ENCODE results near the gene SPI1.

Gene SPI1

GRCh38 chr11:47395223-47396048, 17.1 kb upstream of the SPI1 start:
- Histone ChIP-seq H3K9me3 (no peaks in the 10 kb centered on the region), H3K4me1 (peaks cover 0 to 12% (median 5%) of the 10 kb centered on the region in 4 donors), H3K27me3 (no peaks in the 10 kb centered on the region), H3K36me3 (no peaks in the 10 kb centered on the region), H3K4me3 (peak overlapping the region; percentile 13 to 22), H3K27ac (peak overlapping the region; percentile 22 to 48)
- DNase-seq = peak; percentile 16 to 67
- TF ChIP-seq CTCF (IDR thresholded peaks at IDR 0.05) = no peak
- intact Hi-C loops (cut with DNase I; ENCODE audit: low total_unique reads) = no loop called here

DNA sequence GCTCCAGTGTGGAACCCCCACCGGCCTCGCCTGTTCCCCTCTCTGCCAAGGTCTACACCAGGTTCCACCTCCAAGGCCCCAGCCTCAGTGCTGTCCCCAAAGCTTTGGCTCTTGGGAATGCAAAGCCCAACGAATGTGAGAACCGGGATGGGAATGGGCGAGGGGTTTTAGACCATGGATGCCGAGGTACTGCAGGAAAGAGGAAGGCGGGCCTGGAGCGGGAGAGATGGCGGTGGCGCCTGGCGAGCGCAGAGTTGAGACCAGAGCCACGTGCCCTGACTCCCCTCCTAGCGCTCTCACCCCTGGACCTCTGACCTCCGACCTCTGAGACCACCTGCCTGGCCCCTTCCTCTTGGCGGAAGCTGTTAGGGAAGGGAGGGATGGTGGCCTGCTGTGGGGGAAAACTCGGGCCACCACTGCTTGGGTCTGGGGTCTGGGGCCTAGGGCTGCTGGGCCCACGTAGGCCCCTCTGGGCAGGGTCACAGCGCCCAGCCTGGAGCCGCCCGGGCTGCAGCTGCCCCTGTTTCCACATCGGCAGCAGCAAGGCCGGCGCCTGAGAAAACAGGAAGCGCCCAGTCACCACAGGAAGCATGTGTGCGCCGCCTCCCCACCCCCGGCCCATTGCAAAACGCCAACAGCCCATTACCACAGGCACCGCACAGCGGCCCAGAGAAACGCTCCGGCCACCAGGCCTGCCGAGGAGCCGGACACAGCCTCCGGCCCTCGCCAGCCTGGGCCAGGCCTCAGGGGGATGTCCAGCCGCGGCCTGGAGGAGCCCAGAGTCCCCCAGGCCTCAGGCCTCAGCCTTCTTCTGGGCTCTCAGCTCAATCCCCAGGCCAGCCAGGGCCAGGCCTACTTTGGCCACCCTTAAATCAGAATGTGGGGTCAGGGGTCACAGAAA, 16.2 kb upstream of the SPI1 start:
- Histone ChIP-seq H3K4me3 (peak overlapping the region; percentile 13 to 22), H3K27me3 (no peaks in the 10 kb centered on the region), H3K9me3 (no peaks in the 10 kb centered on the region), H3K36me3 (no peaks in the 10 kb centered on the region), H3K27ac (peak overlapping the region; percentile 22 to 48), H3K4me1 (peaks cover 0 to 3% (median 1%) of the 10 kb centered on the region in 4 donors)
- no peak for TF ChIP-seq CTCF (IDR thresholded peaks at IDR 0.05)
- DNase-seq = peak in 1 of 2 donors; percentile 64
- intact Hi-C loops (cut with DNase I; ENCODE audit: low total_unique reads) = no loop called here

GRCh38 chr11:47394050-47394321, 15.6 kb upstream of the SPI1 start:
- Histone ChIP-seq H3K4me3 (no peak overlapping the region), H3K27ac (no peak overlapping the region), H3K27me3 (no peaks in the 10 kb centered on the region), H3K4me1 (no peaks in the 10 kb centered on the region), H3K9me3 (no peaks in the 10 kb centered on the region), H3K36me3 (no peaks in the 10 kb centered on the region)
- DNase-seq = peak in 1 of 2 donors; percentile 66
- intact Hi-C loops (cut with DNase I; ENCODE audit: low total_unique reads) = no loop called here
- no peak for TF ChIP-seq CTCF (IDR thresholded peaks at IDR 0.05)

GRCh38 chr11:47393163-47394049, 15.1 kb upstream of the SPI1 start:
- H3K27me3 ChIP-seq = no peaks in the 10 kb centered on the region
- H3K36me3 ChIP-seq = no peaks in the 10 kb centered on the region
- TF ChIP-seq CTCF (IDR thresholded peaks at IDR 0.05) = no peak
- H3K27ac ChIP-seq = no peak overlapping the region
- H3K9me3 ChIP-seq = no peaks in the 10 kb centered on the region
- peak; percentile 65 to 72 for DNase-seq
- no peaks in the 10 kb centered on the region for H3K4me1 ChIP-seq
- intact Hi-C loops (cut with DNase I; ENCODE audit: low total_unique reads) = no loop called here
- H3K4me3 ChIP-seq = no peak overlapping the region

DNA sequence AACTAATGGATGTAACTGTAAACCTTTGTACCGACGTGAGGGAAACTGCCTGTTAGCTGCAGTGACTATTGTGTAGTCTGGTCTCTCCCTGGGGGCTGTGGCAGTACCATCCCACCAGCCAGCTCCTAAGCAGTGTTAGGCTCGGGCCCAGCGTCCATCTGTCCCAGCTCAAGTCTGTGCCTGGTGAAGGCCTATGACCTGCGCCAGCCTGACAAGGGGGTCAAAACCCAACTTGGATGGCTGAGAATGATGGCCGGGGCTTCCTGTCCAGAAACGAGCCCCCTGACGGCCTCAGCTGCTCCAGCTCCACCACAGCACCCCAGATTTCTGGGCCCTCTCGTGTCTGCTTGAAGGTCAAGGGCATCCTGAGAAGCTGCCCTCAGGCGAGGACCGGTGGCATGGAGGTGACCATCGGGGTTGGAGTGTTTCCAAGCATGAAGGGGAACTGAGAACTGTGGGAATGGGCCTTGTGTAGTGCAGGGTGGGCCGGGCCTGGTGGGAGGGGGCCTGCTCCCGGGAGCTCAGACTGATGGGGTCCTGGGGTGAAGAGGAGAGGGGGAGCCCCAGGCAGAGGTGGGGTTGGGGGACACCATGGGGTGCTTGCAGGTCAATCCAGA, 14.3 kb upstream of the SPI1 start:
- H3K27me3 ChIP-seq = no peaks in the 10 kb centered on the region
- no peaks in the 10 kb centered on the region for H3K36me3 ChIP-seq
- TF ChIP-seq CTCF (IDR thresholded peaks at IDR 0.05) = no peak
- intact Hi-C loops (cut with DNase I; ENCODE audit: low total_unique reads) = no loop called here
- no peaks in the 10 kb centered on the region for H3K4me1 ChIP-seq
- no peaks in the 10 kb centered on the region for H3K9me3 ChIP-seq
- H3K4me3 ChIP-seq = no peak overlapping the region
- no peak overlapping the region for H3K27ac ChIP-seq
- DNase-seq = peak in 1 of 2 donors; percentile 32

Measured in tibial artery (tissue), 4 donors.